Measurements from ENCODE around the gene SCRT2. TPM values are rescaled to one million over a fixed set of nuclear protein-coding genes. Genes with fewer than 3 reads are reported as not detected.

SCRT2 gene
- total RNA-seq, 1 donor from 2014 or later, result not detected

GRCh38 chr20:652615-653109 lies 22.9 kb downstream of the SCRT2 start:
- H3K79me2 ChIP-seq (ENCODE audit: insufficient read depth, low read length), result peaks cover 52% of the 10 kb centered on the region
- H3K36me3 ChIP-seq (ENCODE audit: insufficient read depth, low read length), result peaks cover 13% of the 10 kb centered on the region
- H3K4me3 ChIP-seq (ENCODE audit: insufficient read depth, low read depth, low read length), result peak overlapping the region; percentile 97
- peak overlapping the region; percentile 95 for H3K4me2 ChIP-seq (ENCODE audit: low read length)
- Mint-ChIP-seq H3K36me3 (ENCODE audit: low read depth, unreplicated experiment) (peaks cover 23% of the 10 kb centered on the region), H3K27me3 (ENCODE audit: low read depth, unreplicated experiment) (peaks cover 10% of the 10 kb centered on the region), H3K27ac (ENCODE audit: unreplicated experiment) (peak overlapping the region; percentile 83), H3K9me3 (ENCODE audit: unreplicated experiment) (no peaks in the 10 kb centered on the region), H3K4me3 (ENCODE audit: unreplicated experiment) (peak overlapping the region; percentile 85), H3K4me1 (ENCODE audit: low read depth, unreplicated experiment) (peaks cover 4% of the 10 kb centered on the region)
- H3K9me3 ChIP-seq (ENCODE audit: insufficient read depth, low read depth, low read length), result no peaks in the 10 kb centered on the region
- H3K4me1 ChIP-seq (ENCODE audit: insufficient read depth, low read length), result peaks cover 15% of the 10 kb centered on the region
- TF ChIP-seq, protein P1, sequence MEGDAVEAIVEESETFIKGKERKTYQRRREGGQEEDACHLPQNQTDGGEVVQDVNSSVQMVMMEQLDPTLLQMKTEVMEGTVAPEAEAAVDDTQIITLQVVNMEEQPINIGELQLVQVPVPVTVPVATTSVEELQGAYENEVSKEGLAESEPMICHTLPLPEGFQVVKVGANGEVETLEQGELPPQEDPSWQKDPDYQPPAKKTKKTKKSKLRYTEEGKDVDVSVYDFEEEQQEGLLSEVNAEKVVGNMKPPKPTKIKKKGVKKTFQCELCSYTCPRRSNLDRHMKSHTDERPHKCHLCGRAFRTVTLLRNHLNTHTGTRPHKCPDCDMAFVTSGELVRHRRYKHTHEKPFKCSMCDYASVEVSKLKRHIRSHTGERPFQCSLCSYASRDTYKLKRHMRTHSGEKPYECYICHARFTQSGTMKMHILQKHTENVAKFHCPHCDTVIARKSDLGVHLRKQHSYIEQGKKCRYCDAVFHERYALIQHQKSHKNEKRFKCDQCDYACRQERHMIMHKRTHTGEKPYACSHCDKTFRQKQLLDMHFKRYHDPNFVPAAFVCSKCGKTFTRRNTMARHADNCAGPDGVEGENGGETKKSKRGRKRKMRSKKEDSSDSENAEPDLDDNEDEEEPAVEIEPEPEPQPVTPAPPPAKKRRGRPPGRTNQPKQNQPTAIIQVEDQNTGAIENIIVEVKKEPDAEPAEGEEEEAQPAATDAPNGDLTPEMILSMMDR (IDR thresholded peaks at IDR 0.05; ENCODE audit: insufficient read depth, low read depth, low read length), result no peak
- no peak for TF ChIP-seq EZH2 (IDR thresholded peaks at IDR 0.05; ENCODE audit: insufficient read depth, low read length)
- H2AFZ ChIP-seq (ENCODE audit: low read depth, low read length), result peak overlapping the region; percentile 67
- FAIRE-seq (no peak), DNase-seq (ENCODE audit: low read depth) (peak; percentile 23)
- H4K20me1 ChIP-seq (ENCODE audit: insufficient read depth, low read length), result peaks cover 48% of the 10 kb centered on the region
- H3K27me3 ChIP-seq (ENCODE audit: insufficient read depth, low read length), result no peaks in the 10 kb centered on the region
- H3K27ac ChIP-seq (ENCODE audit: low read depth, low read length), result peak overlapping the region; percentile 87
- H3K9ac ChIP-seq (ENCODE audit: low read length), result peak overlapping the region; percentile 93

- Histone ChIP-seq H3K4me1 (ENCODE audit: insufficient read depth, low read length) (peaks cover 15% of the 10 kb centered on the region), H3K36me3 (ENCODE audit: insufficient read depth, low read length) (peaks cover 18% of the 10 kb centered on the region), H4K20me1 (ENCODE audit: insufficient read depth, low read length) (peaks cover 55% of the 10 kb centered on the region), H3K79me2 (ENCODE audit: insufficient read depth, low read length) (peaks cover 59% of the 10 kb centered on the region), H3K27me3 (ENCODE audit: insufficient read depth, low read length) (no peaks in the 10 kb centered on the region), H2AFZ (ENCODE audit: low read depth, low read length) (peak overlapping the region; percentile 67), H3K27ac (ENCODE audit: low read depth, low read length) (peak overlapping the region; percentile 87), H3K4me2 (ENCODE audit: low read length) (peak overlapping the region; percentile 95), H3K9me3 (ENCODE audit: insufficient read depth, low read depth, low read length) (no peaks in the 10 kb centered on the region), H3K4me3 (ENCODE audit: insufficient read depth, low read depth, low read length) (peak overlapping the region; percentile 97), H3K9ac (ENCODE audit: low read length) (peak overlapping the region; percentile 93)
- no peak for TF ChIP-seq EZH2 (IDR thresholded peaks at IDR 0.05; ENCODE audit: insufficient read depth, low read length)
- TF ChIP-seq, protein P1 (IDR thresholded peaks at IDR 0.05; ENCODE audit: insufficient read depth, low read depth, low read length), result no peak
- Mint-ChIP-seq H3K4me3 (ENCODE audit: unreplicated experiment) (peak overlapping the region; percentile 85), H3K9me3 (ENCODE audit: unreplicated experiment) (no peaks in the 10 kb centered on the region), H3K27me3 (ENCODE audit: low read depth, unreplicated experiment) (peaks cover 9% of the 10 kb centered on the region), H3K4me1 (ENCODE audit: low read depth, unreplicated experiment) (peaks cover 4% of the 10 kb centered on the region), H3K27ac (ENCODE audit: unreplicated experiment) (peak overlapping the region; percentile 83), H3K36me3 (ENCODE audit: low read depth, unreplicated experiment) (peaks cover 29% of the 10 kb centered on the region)
- FAIRE-seq, result no peak
- DNase-seq (ENCODE audit: low read depth), result no peak
Observed at GRCh38 chr20:651713-652614, 23.6 kb downstream of the SCRT2 start.

Data from astrocyte (in vitro differentiated cells and primary cell).